HG02642 (cell line): Measurements from ENCODE around the gene ADRB2.

Experiments used
- ATAC-seq: cut with Tn5 transposase; IDR thresholded peaks from one replicate; pipeline ENCODE4 v1.9.1; 2021; ENCODE audit warnings: mild to moderate bottlenecking; ENCODE audit not compliant: unreplicated experiment, poor library complexity

The ADRB2 gene

DNA sequence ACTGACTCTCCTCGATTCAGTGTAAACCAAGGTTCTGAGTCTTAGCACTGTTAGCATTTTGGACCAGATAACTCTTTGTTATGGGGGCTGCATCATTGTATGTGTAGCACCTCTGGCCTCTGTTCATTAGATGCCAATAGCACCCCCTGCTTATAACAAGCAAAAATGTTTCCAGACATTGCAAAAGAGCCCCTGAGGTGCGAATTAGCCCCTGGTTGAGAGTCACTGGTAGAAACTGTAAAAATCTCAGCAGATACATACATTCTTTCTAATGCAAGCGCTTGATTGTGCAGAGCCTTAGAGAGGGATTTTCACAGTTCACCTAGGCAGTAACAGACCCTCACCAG lies 2.8 kb downstream of the ADRB2 start:
- ATAC-seq, result no peak

DNA sequence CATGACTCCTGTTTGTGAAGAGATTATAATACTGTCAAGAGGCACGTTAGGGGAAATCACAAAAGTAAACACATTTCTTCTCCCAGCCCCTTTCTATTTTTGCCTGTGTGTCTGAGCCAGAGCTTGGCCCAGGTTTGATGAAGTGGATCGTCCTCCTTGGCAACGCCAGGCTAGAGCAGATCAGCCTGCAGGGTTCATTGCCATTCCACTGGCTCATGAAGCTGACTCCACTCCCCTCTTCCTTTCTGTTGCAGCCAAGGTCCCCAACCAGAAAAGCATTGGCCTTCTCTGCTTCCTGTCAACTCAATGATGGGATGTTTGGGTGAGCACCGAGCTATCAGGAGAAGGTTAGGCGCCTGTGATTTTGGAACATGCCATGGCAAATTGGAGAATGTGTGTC lies 3.3 kb downstream of the ADRB2 start:
- no peak for ATAC-seq

DNA sequence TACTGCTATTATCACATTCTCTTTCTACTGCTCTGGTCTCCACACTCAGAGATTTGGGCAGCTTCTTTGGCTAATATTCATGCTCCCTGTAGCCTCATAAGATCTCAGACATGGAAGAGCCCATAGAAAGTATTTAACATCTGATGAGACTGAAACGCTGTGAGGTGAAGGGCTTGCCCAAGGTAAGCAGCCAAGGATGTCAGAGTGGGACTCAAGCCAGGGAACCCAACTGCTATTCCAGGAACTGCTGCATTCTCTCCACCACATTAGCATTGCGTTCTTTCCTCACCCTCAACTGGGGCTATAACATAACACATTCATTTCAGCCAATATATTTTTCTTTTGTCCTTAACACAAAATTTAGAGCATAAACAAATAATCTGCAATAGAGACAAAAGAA lies 3.8 kb downstream of the ADRB2 start:
- no peak for ATAC-seq

DNA sequence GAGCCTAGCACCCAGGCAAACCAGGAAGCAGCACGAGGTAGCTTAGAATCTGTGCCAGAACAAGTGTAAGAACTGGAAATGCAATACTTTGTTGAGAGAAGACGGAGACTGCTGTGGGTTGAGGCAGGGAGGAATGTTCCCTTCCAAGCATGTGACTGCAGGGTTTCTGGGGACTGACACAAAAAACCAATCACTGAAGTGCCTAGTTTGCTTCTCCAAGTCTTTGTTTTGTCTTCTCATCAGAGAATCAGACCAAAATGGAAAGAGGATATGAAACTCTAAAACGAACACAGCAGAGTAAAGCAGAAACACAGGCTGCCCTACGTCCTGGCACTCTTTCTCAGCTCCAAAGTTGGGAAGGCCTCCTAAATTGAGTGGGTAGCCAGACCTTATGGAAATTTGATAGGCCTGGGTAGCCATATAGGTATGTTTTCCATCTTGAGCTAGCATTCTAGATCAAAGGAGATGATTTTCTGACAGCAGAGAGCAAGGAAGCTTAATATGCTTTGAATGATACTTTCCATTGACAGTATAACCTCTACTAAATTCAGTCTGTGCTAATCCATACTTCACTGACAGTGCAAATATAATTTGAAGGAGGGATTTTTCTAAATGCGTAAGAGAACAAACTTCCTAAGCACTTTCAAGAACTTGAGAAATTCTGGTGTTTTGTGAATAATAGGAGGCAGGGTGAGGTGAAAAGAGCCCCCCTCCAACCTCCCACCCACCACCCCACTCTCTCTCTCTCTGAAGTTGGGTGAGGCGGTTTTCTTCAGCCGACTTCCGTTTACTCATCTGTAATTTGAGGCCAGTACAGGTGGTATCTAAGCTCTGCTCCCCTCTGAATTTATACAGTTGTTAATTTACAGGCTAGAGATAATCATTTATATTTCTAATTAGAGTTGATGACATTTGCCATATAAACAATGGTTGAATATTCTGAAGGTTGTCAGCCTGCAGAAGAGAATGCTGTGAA lies 5.5 kb downstream of the ADRB2 start:
- peak; percentile 84 for ATAC-seq

DNA sequence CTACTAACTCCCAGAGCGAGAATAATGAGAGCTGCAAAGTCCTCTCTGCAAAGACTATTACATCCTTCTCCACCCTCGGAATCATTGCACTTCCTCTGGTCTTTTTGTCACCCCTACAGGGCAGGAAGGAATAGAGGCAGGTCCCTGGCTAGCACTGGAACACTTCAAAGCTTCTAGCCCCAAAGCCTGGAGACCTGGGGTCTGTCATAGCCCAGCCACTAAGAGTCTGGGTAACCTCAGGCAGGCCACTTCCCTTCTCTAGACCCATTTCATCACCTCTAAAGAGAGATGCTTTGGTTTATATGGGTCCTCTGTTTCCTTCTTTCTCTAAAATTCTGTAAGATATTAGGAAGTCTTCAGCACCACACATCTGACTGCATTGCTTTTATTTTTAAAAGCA lies 6.7 kb downstream of the ADRB2 start:
- ATAC-seq, result no peak

DNA sequence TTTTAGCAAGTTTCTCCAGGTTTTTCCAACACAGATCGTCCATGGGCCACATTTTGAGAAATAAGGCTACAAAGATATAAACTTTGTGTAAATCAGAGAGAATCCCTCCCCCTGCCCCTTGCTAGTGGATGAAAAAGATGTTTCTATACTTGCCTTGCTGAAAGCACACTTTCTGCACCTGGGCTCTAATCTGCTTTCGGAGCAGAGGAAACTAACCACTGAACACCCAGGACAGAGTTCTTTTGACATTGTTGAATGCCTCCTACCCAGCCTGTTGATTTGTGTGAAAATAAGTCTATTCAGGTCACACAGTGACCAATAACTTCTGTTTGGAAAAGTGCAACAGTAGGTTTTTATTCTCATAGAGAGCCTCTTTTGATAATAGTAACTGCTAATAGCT lies 7.5 kb downstream of the ADRB2 start:
- ATAC-seq, result no peak

DNA sequence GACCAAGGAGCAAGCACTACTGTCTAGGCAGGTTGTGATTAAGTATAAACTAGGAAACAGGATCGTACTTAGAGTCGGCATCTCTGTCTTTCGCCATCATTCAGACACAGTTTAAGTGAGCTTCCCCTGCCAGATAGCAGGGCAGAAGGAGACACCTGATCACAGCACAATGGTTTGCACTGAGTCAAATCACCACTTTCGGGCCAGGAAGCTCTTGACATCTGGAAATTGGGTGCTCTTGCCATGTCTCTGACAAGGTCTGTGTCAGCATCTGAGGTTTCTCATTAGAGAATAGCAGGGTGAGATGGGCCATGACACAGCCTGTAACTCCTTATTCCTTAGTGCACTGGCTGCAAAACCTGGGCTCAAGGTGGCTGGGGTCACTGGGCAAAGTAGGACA lies 8.3 kb downstream of the ADRB2 start:
- ATAC-seq, result no peak

DNA sequence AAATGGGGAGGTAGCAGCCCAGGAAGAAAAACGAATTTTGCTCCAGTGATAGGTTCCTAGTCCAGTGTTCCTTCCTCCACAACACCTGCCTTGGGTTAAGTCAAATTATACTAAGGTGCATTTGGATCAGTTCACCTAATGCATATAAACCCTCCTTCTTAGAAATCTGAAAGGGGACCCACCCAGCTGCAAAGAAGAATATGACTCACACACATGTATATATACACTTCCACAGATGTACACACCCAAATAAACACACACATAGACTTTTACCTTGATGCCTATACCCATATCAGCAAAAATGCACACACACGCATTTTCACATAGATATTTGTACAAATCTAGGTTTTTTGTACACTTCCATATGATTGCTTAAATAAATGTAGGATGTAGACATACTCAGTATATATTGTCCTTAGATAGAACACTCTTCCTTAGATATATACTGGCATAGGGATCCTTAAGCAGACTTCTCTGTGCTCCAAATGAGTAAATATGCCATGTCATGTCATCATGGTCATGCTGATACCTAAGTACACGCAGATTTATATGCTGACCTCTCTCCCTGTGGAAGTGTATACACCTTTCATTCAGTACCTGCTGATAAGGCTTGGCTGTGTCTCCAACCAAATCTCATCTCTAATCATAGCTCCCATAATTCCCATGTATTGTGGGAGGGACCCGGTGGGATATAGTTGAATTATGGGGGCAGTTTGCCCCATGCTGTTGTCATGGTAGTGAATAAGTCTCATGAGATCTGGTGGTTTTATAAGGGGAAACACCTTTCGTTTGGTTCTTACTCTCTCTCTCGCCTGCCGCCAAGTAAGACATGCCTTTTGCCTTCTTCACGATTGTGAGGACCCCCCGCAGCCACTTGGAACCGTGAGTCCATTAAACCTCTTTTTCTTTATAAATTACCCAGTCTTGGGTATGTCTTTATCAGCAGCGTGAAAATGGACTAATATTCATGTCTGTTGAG lies 10.2 kb downstream of the ADRB2 start:
- no peak for ATAC-seq

DNA sequence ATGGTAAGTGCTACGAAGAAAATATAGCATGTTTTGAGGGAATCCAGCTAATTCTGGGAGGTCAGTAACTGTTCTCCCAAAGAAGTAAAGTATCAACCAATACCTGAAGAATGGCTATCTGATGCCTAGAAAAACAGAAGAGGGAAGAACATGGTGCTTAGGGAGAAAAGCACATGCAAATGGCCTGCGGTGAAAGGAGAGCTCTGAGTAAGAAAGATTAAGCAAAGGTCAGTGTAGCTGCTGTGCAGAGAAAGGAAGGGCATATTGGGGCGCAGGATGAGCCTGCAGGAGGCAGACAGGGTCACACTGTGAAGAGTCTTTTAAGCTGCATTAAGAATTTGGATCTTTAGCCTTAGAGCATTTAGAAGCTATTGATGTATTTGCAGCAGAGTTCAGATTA lies 11.0 kb downstream of the ADRB2 start:
- ATAC-seq, result no peak

DNA sequence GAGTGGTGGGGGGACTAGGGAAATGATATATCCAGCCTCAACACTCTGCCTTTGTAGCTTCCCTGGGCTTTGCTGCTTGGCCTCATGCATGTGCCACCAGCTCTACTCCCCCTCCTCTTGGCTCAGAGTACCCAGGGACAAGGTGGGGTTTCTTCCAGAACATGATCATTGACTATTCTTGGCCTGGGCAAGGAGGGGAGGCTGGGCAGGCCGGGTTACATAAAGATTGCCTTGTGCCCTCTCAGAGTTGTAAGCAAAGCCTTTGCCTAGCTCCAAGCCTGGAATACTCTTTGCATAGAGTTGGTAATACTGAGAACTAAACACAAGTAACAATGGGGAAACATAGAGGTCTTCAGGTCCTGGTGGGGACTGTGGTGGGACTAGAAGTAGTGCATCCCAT lies 11.9 kb downstream of the ADRB2 start:
- no peak for ATAC-seq

DNA sequence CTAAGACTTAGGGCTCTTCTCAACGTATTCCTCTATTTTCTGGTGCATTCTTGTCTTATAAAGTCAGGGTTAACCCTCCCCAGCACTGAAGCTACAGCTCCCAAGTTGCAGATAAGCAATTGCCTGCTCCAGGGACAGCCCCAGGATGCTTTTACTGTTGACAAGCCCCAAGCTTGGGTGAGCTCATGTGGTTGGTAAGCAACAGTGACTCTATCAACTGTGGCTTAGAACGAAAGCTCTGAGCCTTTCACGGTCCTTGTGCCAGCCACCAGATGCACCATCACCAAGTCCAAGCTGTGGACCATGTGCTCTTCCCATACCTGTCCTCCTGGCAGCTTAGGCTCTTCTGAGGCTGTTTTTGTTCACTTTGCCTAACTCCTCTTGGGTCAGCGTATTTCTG lies 13.5 kb downstream of the ADRB2 start:
- no peak for ATAC-seq

DNA sequence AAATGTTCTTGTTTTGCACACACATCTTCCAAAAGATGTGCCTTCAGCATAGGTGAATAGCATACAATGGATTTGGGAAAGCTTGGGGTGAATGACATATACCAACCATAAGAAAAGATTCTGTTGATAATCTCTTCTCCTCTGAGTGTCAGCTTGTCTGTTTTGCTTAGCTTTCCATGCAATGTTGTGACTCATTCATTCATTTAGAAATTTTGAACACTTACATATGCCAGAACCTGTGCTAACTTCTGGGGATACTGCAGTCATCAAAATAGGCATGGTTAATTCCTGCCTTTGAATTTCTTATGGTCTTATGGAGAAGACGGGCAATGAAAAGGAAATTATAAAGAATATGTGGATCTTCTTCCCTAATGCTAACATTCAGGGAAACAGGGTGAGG lies 14.1 kb downstream of the ADRB2 start:
- ATAC-seq, result no peak

DNA sequence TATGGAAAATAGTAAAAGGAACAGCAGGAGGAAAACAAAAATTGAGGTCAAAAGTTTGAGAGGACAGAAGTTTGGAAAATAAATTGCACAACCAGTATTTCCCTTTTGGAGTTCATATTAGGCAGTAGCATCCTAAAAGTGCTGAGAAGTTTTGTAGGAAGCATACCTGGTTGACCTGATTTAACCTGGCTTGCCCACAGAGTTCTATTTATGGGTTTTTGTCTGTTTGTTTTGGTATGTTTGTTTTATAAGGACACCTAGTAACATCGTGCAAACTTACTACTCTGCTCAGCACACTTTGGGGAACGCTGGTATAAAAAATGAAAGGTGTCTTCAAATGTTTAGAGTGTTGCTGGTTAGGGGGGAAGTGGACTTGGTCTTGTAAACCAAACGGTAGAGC lies 15.1 kb downstream of the ADRB2 start:
- no peak for ATAC-seq

DNA sequence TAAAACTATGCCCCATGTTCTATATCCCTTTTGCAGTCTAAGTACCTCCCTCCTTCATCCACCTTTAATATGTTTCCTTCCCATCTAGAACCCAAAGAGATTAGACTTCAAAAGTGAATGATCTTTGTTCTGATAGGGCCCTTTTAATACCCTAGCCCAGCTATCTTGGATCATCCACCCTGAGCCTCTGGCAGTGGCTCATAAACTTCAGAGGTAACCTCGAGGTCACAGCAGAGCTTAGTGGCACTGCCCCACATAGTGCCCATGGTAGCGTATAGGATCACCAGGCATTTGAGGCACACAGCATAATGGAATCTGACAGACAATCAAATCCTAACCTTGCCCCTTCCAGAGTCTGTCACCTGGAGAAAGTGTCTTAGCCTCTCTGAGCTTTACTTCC lies 15.8 kb downstream of the ADRB2 start:
- no peak for ATAC-seq

DNA sequence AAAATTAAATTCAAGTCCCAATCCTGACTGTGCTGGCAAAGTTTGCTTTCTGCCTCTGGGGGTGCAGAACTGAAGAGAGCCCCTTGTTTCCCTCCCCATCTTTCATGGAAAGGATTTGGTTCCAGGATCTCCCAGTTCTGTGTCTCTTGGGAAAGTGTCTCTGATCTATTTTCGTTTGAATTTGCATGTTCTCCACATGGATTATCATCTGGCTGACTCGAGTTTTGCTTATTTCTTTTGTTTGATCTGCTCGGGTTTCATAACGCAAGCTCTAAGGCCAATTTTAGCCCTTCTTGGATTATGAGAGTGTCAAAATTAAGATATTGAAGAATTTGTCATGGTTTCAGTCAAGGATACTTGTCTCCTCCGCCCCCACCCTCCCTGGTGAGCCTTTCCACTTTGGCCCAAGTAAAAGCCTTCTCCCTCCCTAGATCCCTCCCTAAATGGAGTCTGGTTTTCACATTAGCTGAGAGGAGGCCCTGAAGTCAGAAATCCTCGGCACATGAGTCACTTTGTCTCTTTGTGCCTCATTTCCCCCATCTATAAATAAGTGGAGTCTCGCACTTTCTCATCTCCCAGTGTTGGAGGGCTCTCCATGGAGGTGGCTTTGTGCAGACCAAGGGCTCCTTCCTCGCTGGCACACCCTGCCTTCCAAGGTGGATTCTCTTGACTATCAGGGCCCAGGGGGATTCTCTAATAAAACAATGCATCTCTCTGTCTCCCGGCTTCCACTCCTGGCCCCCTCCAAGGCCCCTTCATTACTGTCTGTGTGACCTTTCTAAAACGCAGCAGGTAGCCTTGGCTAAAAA lies 17.3 kb downstream of the ADRB2 start:
- no peak for ATAC-seq

DNA sequence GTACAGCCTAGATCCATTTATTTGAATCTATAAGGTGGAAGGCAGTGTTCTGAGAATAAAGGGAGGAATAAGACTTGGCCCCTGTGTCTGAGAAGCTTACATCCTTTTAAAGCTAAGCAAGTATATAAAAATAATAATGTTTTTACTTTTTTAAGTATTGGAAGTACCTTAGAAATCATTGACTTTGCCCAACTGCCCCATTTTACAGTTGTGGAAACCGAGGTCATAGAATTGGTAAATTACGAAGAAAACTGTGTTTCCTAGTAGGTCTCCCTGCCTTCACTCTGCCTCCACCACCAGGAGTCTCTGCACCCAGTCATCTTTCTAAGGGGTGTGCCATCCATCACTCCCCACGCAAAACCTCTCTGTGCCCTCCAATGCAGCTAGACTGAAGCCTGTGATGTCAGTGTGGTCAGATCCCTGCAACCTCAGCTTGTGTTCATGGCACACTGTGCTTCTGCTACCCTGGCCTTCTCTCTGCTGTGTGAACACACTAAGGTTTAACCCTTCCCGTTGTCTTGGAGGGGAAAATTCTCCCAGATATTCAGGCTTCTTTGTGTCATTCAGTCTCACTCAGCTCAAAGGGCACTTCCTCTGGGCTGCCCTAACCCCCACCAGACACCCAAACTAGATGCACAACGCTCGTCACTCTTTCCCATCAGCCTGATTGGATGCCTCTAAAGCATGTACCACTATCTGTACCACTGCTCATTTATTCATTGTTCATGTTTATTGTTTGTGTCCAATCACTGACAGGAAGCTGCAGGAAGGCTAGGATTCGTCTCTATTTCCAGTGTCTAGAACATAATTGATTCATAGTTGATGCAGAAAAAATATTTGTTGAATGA lies 18.2 kb downstream of the ADRB2 start:
- ATAC-seq, result no peak

DNA sequence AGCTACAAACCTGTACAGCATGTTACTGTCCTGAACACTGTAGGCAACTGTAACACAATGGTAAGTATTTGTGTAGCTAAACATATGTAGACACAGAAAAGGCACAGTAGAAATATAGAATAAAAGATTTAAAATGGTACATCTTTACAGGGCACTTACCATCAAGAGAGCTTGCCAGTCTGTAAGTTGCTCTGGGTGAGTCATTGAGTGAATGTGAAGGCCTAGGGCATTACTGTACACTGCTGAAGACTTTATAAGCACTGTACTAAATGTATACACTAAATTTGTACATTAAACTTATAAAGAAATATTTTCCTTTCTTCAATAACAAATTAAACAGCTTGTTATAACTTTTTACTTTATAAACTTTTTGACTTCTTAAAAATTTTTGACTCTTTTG lies 20.5 kb downstream of the ADRB2 start:
- no peak for ATAC-seq

DNA sequence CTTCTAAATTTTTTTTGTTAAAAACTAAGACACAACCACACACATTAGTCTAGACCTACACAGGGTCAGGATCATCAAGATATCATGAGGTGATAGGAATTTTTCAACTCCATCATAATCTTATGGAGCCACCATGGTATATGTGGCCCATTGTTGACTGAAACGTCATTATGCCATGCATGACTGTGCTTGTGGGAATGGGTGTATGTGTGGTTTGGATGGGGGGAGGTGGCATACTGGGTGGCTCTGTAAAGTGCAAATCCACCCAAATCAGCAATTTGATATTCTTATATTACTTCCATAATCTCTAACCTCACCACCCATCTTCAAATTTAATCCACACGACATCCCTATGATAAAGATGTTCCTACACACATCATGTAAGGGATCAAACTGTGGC lies 21.0 kb downstream of the ADRB2 start:
- no peak for ATAC-seq

DNA sequence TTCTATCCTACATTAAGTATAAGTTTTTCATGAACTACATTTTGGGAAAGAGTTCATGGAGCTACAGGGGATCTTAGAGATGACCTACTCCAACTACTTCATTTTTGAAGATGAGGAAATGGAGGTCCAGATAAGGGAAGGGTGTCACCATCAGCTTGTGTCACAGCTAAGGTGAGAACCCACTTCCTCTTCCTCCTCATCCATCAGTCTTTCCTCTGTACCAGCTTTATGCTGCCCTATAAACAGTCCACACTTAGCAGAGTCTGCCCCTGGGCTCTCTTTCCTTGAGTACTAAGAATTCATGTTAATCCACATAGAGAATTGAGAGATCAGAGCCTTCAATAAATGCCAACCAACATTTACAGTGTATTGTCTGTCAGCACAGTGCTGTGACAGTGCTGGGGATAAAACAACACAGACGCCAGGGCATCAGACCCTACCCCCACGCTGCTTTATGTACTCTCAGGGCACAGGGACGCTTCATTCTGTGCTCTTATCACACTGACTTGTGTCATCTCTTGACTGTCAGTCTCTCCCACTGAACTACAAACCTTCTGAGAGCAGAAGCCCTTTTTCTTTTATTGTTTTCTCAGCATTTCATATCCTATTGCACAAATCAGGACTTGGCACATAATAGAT lies 22.1 kb downstream of the ADRB2 start:
- no peak for ATAC-seq
